ENCODE measurements around the gene RHCE.
"Not testable (repeated sequence)": the region's sequence is repeated elsewhere in the genome, so short reads cannot be mapped to it uniquely, and the experiment has no call there.

RHCE gene

DNA sequence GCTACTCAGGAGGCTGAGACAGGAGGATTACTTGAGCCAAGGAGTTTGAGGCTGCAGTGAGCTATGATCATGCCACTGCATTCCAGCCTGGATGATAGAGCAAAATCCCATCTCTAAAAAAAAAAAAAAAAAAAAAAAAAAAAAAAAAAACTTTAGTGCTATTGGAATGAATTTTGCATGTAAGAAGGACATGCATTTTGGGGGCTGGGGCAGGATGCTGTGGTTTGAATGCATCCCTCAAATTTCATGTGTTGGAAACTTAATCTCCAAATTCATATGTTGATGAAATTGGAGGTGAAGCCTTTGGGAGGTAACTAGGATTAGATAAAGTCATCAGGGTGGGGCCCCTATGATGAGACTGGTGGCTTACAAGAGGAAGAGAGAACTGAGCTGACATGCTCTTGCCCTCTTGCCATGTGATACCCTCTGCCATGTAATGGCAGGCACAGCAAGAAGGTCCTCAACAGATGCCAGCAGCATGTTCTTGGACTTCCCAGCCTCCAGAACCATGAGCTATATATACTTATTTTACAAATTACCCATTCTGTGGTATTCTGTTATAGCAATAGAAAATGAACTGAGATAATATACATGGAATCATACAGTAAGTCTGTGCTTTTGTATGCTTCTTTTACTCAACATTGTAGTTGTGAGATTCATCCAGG is 107.7 kb downstream of the RHCE start:
- not testable (repeated sequence) for H3K9ac ChIP-seq (ENCODE audit: low read length); H3K79me2 ChIP-seq (ENCODE audit: low read length); DNase-seq; H3K4me2 ChIP-seq (ENCODE audit: low read depth, low read length); H3K27me3 ChIP-seq (replicated peaks; ENCODE audit: insufficient read depth, low read length); H3K4me3 ChIP-seq (ENCODE audit: low read length); H3K36me3 ChIP-seq (replicated peaks; ENCODE audit: insufficient read depth, low read length); H3K9me3 ChIP-seq (replicated peaks; ENCODE audit: insufficient read depth, low read length); H3K9me2 ChIP-seq (replicated peaks; ENCODE audit: insufficient read depth, low read length); H2AFZ ChIP-seq (ENCODE audit: low read length); H3K4me1 ChIP-seq (ENCODE audit: low read length); H4K20me1 ChIP-seq (ENCODE audit: insufficient read depth, low read length); H3K27ac ChIP-seq (ENCODE audit: low read length); H3F3A ChIP-seq (ENCODE audit: insufficient read depth, low read length)
